GM10266 (cell line): ENCODE data around the gene GUCY1A2.

Source experiments
- DNase-seq: peaks from one replicate; pipeline ENCODE4 v3.0.0; 2012; ENCODE audit errors: extremely low spot score
- CTCF ChIP-seq: IDR thresholded peaks from 2 replicates; pipeline ENCODE4 v1.5.1; 2012; ENCODE audit warnings: mild to moderate bottlenecking, low read depth; ENCODE audit not compliant: control insufficient read depth, insufficient read depth; ENCODE audit errors: missing control alignments

Gene GUCY1A2

GRCh38 chr11:106702805-106703204 lies 315.5 kb downstream of the GUCY1A2 start:
- DNase-seq = no peak
- no peak for TF ChIP-seq CTCF

GRCh38 chr11:106697058-106697457 lies 321.2 kb downstream of the GUCY1A2 start:
- TF ChIP-seq CTCF = no peak
- DNase-seq = no peak

GRCh38 chr11:106695506-106695905 lies 322.8 kb downstream of the GUCY1A2 start:
- DNase-seq = no peak
- no peak for TF ChIP-seq CTCF

GRCh38 chr11:106694501-106694900 lies 323.8 kb downstream of the GUCY1A2 start:
- no peak for TF ChIP-seq CTCF
- no peak for DNase-seq

GRCh38 chr11:106691807-106692365 lies 326.4 kb downstream of the GUCY1A2 start:
- TF ChIP-seq CTCF = no peak
- no peak for DNase-seq

- no peak for TF ChIP-seq CTCF
Measured at GRCh38 chr11:106690923-106691322, 327.4 kb downstream of the GUCY1A2 start.

DNA sequence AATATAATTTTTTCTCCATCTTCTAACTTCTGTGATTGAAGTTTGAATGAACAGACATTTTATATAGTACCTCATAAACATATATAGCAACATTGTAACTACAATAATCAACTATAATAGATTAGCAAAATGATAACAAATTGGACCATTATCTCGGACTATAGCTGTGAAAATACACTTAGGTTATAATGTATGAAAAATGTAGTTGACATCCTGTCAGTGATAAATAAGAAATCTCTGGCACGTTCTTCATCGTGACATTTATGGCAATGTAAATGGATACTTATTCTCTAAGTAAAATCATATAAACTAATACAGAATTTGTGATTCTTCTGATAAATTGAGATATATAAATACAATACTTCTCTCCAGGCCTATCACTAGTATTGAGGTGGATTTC lies 333.3 kb downstream of the GUCY1A2 start:
- no peak for DNase-seq
- TF ChIP-seq CTCF = no peak

More at GRCh38 chr11:106690923-106691322, 327.4 kb downstream of the GUCY1A2 start:
- no peak for DNase-seq
